ENCODE data around the gene OVCA2. TPM values are rescaled to one million over a fixed set of nuclear protein-coding genes. Genes with fewer than 3 reads are reported as not detected.

OVCA2 gene
- total RNA-seq, 1 experiment from 2014 or later: 50.2 TPM

GRCh38 chr17:2042390-2042847, 597 bp downstream of the OVCA2 start:
- Histone ChIP-seq H3K27me3 (ENCODE audit: low read length) (no peaks in the 10 kb centered on the region), H3K79me2 (ENCODE audit: low read length) (peaks cover 10% of the 10 kb centered on the region; the same call in 1 of the 2 replicates), H3K4me1 (ENCODE audit: low read length) (peaks cover 33% of the 10 kb centered on the region), H3K36me3 (ENCODE audit: insufficient read depth, low read length) (peaks cover 15% of the 10 kb centered on the region), H3K27ac (ENCODE audit: low read length) (peak overlapping the region; percentile 45), H3K4me3 (ENCODE audit: low read length) (peak overlapping the region; percentile 95), H3K9me2 (replicated peaks; ENCODE audit: insufficient read depth, low read length) (no peaks in the 10 kb centered on the region), H2AFZ (ENCODE audit: low read length) (peak overlapping the region; percentile 67; the same call in 1 of the 2 replicates), H3K9me3 (ENCODE audit: low read length) (no peaks in the 10 kb centered on the region), H3K9ac (ENCODE audit: low read length) (peak overlapping the region; percentile 84), H4K20me1 (ENCODE audit: insufficient read depth, low read depth, low read length) (no peaks in the 10 kb centered on the region; the same call in 1 of the 2 replicates), H3K4me2 (ENCODE audit: low read depth, low read length, poor library complexity, severe bottlenecking) (peak overlapping the region; percentile 99)
- DNase-seq: no peak

- Histone ChIP-seq H3K79me2 (ENCODE audit: low read length) (peaks cover 10% of the 10 kb centered on the region; the same call in 1 of the 2 replicates), H3K4me2 (ENCODE audit: low read depth, low read length, poor library complexity, severe bottlenecking) (peak overlapping the region; percentile 99), H3K27me3 (ENCODE audit: low read length) (no peaks in the 10 kb centered on the region), H3K9ac (ENCODE audit: low read length) (peak overlapping the region; percentile 84), H3K27ac (ENCODE audit: low read length) (no peak overlapping the region), H3K9me3 (ENCODE audit: low read length) (no peaks in the 10 kb centered on the region), H3K4me3 (ENCODE audit: low read length) (peak overlapping the region; percentile 95; the same call in 1 of the 2 replicates), H2AFZ (ENCODE audit: low read length) (no peak overlapping the region), H3K36me3 (ENCODE audit: insufficient read depth, low read length) (peaks cover 15% of the 10 kb centered on the region), H3K4me1 (ENCODE audit: low read length) (peaks cover 28% of the 10 kb centered on the region), H3K9me2 (replicated peaks; ENCODE audit: insufficient read depth, low read length) (no peaks in the 10 kb centered on the region), H4K20me1 (ENCODE audit: insufficient read depth, low read depth, low read length) (no peaks in the 10 kb centered on the region)
- DNase-seq: no peak
Measured at GRCh38 chr17:2042933-2043332, 1.1 kb downstream of the OVCA2 start.

GRCh38 chr17:2043785-2044184, 2.0 kb downstream of the OVCA2 start:
- no peaks in the 10 kb centered on the region for H3K27me3 ChIP-seq (ENCODE audit: low read length)
- H2AFZ ChIP-seq (ENCODE audit: low read length): no peak overlapping the region
- no peak overlapping the region for H3K4me2 ChIP-seq (ENCODE audit: low read depth, low read length, poor library complexity, severe bottlenecking)
- H3K4me1 ChIP-seq (ENCODE audit: low read length): peaks cover 23% of the 10 kb centered on the region
- no peaks in the 10 kb centered on the region for H3K9me3 ChIP-seq (ENCODE audit: low read length)
- no peak overlapping the region for H3K27ac ChIP-seq (ENCODE audit: low read length)
- H3K79me2 ChIP-seq (ENCODE audit: low read length): peaks cover 10% of the 10 kb centered on the region; the same call in 1 of the 2 replicates
- H3K4me3 ChIP-seq (ENCODE audit: low read length): no peak overlapping the region
- H4K20me1 ChIP-seq (ENCODE audit: insufficient read depth, low read depth, low read length): no peaks in the 10 kb centered on the region
- DNase-seq: no peak
- H3K9ac ChIP-seq (ENCODE audit: low read length): no peak overlapping the region
- H3K36me3 ChIP-seq (ENCODE audit: insufficient read depth, low read length): peaks cover 15% of the 10 kb centered on the region
- no peaks in the 10 kb centered on the region for H3K9me2 ChIP-seq (replicated peaks; ENCODE audit: insufficient read depth, low read length)

- Histone ChIP-seq H3K27ac (ENCODE audit: low read length) (no peak overlapping the region), H3K36me3 (ENCODE audit: insufficient read depth, low read length) (peaks cover 15% of the 10 kb centered on the region), H3K27me3 (ENCODE audit: low read length) (no peaks in the 10 kb centered on the region), H3K9me3 (ENCODE audit: low read length) (no peaks in the 10 kb centered on the region), H3K79me2 (ENCODE audit: low read length) (peaks cover 10% of the 10 kb centered on the region; the same call in 1 of the 2 replicates), H3K4me1 (ENCODE audit: low read length) (peaks cover 26% of the 10 kb centered on the region), H3K9ac (ENCODE audit: low read length) (no peak overlapping the region), H3K4me3 (ENCODE audit: low read length) (no peak overlapping the region), H3K9me2 (replicated peaks; ENCODE audit: insufficient read depth, low read length) (no peaks in the 10 kb centered on the region), H2AFZ (ENCODE audit: low read length) (no peak overlapping the region), H3K4me2 (ENCODE audit: low read depth, low read length, poor library complexity, severe bottlenecking) (no peak overlapping the region), H4K20me1 (ENCODE audit: insufficient read depth, low read depth, low read length) (no peaks in the 10 kb centered on the region)
- DNase-seq: no peak
Measured at GRCh38 chr17:2044263-2044894, 2.6 kb downstream of the OVCA2 start.

GRCh38 chr17:2047590-2047989, 5.8 kb downstream of the OVCA2 start:
- no peak overlapping the region for H2AFZ ChIP-seq (ENCODE audit: low read length)
- H3K4me3 ChIP-seq (ENCODE audit: low read length): no peak overlapping the region
- H3K9me3 ChIP-seq (ENCODE audit: low read length): no peaks in the 10 kb centered on the region
- H3K27me3 ChIP-seq (ENCODE audit: low read length): no peaks in the 10 kb centered on the region
- no peak overlapping the region for H3K27ac ChIP-seq (ENCODE audit: low read length)
- H3K9ac ChIP-seq (ENCODE audit: low read length): no peak overlapping the region
- H3K79me2 ChIP-seq (ENCODE audit: low read length): peaks cover 5% of the 10 kb centered on the region; the same call in 1 of the 2 replicates
- H3K4me1 ChIP-seq (ENCODE audit: low read length): peaks cover 30% of the 10 kb centered on the region
- peaks cover 5% of the 10 kb centered on the region; the same call in 1 of the 2 replicates for H4K20me1 ChIP-seq (ENCODE audit: insufficient read depth, low read depth, low read length)
- H3K36me3 ChIP-seq (ENCODE audit: insufficient read depth, low read length): peaks cover 11% of the 10 kb centered on the region
- DNase-seq: no peak
- H3K4me2 ChIP-seq (ENCODE audit: low read depth, low read length, poor library complexity, severe bottlenecking): no peak overlapping the region
- no peaks in the 10 kb centered on the region for H3K9me2 ChIP-seq (replicated peaks; ENCODE audit: insufficient read depth, low read length)

- H3K27me3 ChIP-seq (ENCODE audit: low read length): no peaks in the 10 kb centered on the region
- H3K36me3 ChIP-seq (ENCODE audit: insufficient read depth, low read length): no peaks in the 10 kb centered on the region
- H3K9ac ChIP-seq (ENCODE audit: low read length): peak overlapping the region; percentile 70
- H3K9me2 ChIP-seq (replicated peaks; ENCODE audit: insufficient read depth, low read length): no peaks in the 10 kb centered on the region
- DNase-seq: no peak
- H3K79me2 ChIP-seq (ENCODE audit: low read length): no peaks in the 10 kb centered on the region
- H3K4me2 ChIP-seq (ENCODE audit: low read depth, low read length, poor library complexity, severe bottlenecking): peak overlapping the region; percentile 99
- peak overlapping the region; percentile 87; the same call in 1 of the 2 replicates for H3K4me3 ChIP-seq (ENCODE audit: low read length)
- H4K20me1 ChIP-seq (ENCODE audit: insufficient read depth, low read depth, low read length): peaks cover 5% of the 10 kb centered on the region; the same call in 1 of the 2 replicates
- no peaks in the 10 kb centered on the region for H3K9me3 ChIP-seq (ENCODE audit: low read length)
- no peak overlapping the region for H3K27ac ChIP-seq (ENCODE audit: low read length)
- H3K4me1 ChIP-seq (ENCODE audit: low read length): peaks cover 31% of the 10 kb centered on the region
- no peak overlapping the region for H2AFZ ChIP-seq (ENCODE audit: low read length)
Measured at GRCh38 chr17:2048805-2049204, 7.0 kb downstream of the OVCA2 start.

GRCh38 chr17:2049333-2050299, 7.8 kb downstream of the OVCA2 start:
- Histone ChIP-seq H3K4me1 (ENCODE audit: low read length) (peaks cover 39% of the 10 kb centered on the region), H3K27ac (ENCODE audit: low read length) (no peak overlapping the region)

More at GRCh38 chr17:2049333-2050299, 7.8 kb downstream of the OVCA2 start:
- Histone ChIP-seq H3K4me2 (ENCODE audit: low read depth, low read length, poor library complexity, severe bottlenecking) (peak overlapping the region; percentile 99), H4K20me1 (ENCODE audit: insufficient read depth, low read depth, low read length) (peaks cover 5% of the 10 kb centered on the region; the same call in 1 of the 2 replicates), H3K36me3 (ENCODE audit: insufficient read depth, low read length) (no peaks in the 10 kb centered on the region), H3K9ac (ENCODE audit: low read length) (peak overlapping the region; percentile 70), H3K79me2 (ENCODE audit: low read length) (no peaks in the 10 kb centered on the region), H3K9me3 (ENCODE audit: low read length) (no peaks in the 10 kb centered on the region), H3K4me3 (ENCODE audit: low read length) (peak overlapping the region; percentile 87), H3K27me3 (ENCODE audit: low read length) (no peaks in the 10 kb centered on the region), H2AFZ (ENCODE audit: low read length) (peak overlapping the region; percentile 93), H3K9me2 (replicated peaks; ENCODE audit: insufficient read depth, low read length) (no peaks in the 10 kb centered on the region)
- DNase-seq: peak; percentile 96
